Naive thymus-derived CD8-positive, alpha-beta T cell (primary cell): ENCODE data around the gene EPDR1. TPM values are rescaled to one million over a fixed set of nuclear protein-coding genes. Genes with fewer than 3 reads are reported as not detected.
"Not testable (repeated sequence)": the region's sequence is repeated elsewhere in the genome, so short reads cannot be mapped to it uniquely, and the experiment has no call there.

Source experiments
- ATAC-seq, 2 donors: fragments of 150-1000 bp; cut with Tn5 transposase in 1 of 2; sonication (Bioruptor Pico), chemical (Tn5 transposase) in 1 of 2; 1 replicate in 1 of 2; 2 replicates in 1 of 2; pipeline ENCODE4 v1.10.0; 2021; ENCODE audit warnings: mild to moderate bottlenecking in 2 of 2, moderate library complexity in 2 of 2
- POLR2A ChIA-PET: fragments of 350-600 bp; sonication (Branson Sonifier 250); formaldehyde crosslinking; loops from one replicate; lab custom pipeline; 2021; ENCODE audit warnings: antibody characterized with exemption; lab: Charles Lee
- DNase-seq, 10 donors: peaks; one replicate each; pipeline versions ENCODE4 v3.0.0 to v3.0.0-alpha.2; 2020 to 2022
- H3K27ac Mint-ChIP-seq, 10 donors: one replicate each; pipeline ENCODE4 v1.8.0; 2020 to 2022; ENCODE audit warnings: mild to moderate bottlenecking in 10 of 10, mixed read lengths in 10 of 10, moderate library complexity in 4 of 10, inconsistent platforms in 1 of 10
- H3K27me3 Mint-ChIP-seq, 5 donors: one replicate each; pipeline ENCODE4 v1.8.0; 2021 to 2022; ENCODE audit warnings: mixed read lengths in 5 of 5
- H3K36me3 Mint-ChIP-seq, 3 donors: one replicate each; pipeline ENCODE4 v1.8.0; 2020 to 2022; ENCODE audit warnings: mixed read lengths in 3 of 3, mild to moderate bottlenecking in 2 of 3, inconsistent platforms in 1 of 3
- H3K4me1 Mint-ChIP-seq, 4 donors: one replicate each; pipeline ENCODE4 v1.8.0; 2021 to 2022; ENCODE audit warnings: mixed read lengths in 4 of 4
- H3K4me3 Mint-ChIP-seq, 10 donors: one replicate each; pipeline ENCODE4 v1.8.0; 2020 to 2022; ENCODE audit warnings: mild to moderate bottlenecking in 10 of 10, mixed read lengths in 10 of 10, moderate library complexity in 6 of 10, inconsistent platforms in 1 of 10
- H3K9me3 Mint-ChIP-seq, 9 donors: one replicate each; pipeline ENCODE4 v1.8.0; 2020 to 2022; ENCODE audit warnings: mixed read lengths in 9 of 9, mild to moderate bottlenecking in 3 of 9, inconsistent platforms in 1 of 9, moderate library complexity in 1 of 9
- polyA plus RNA-seq, 3 donors: library from polyadenylated mRNA; unstranded; fragments of 300-500 nt; fragmentation: Illumina TruSeq; gene quantifications; one replicate each; pipeline ENCODE4 v1.2.3, GENCODE V29; 2021
- total RNA-seq, 8 experiments: library from RNA in 2 of 8; stranded (reverse) in 2 of 8; gene quantifications; one replicate each; pipeline ENCODE4 v1.2.3 and lab custom pipeline; 2021 to 2026

The EPDR1 gene
- total and polyA plus RNA-seq, 5 experiments from 2014 or later = 0.71 to 3.9 (median 1.6) TPM

DNA sequence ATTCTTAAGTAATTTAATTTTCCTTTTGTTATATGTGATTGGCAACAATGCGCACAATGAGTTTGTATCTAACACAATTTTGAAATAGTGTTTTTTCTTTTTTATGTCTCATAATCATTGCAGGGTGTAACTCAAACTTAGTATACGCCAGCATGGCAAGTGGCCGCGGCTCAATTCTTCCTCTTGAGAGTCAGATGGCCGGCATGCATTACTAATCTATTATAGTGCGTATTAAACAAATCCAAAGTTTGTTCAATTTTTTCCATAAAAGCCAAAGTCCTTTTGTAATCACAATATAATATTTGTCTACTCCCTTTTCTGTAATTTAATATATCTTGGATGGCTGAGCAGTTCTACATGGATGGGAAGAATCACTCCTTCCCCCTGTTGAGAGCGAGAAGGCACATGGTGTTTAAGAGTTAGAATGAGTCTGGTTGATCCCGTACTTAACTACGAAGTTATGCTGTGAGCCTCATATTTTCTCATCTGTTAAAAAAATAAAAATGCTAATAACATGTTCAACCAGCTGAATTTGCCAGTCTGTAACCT is 12.7 kb downstream of the EPDR1 start:
- ATAC-seq = no peak
- POLR2A ChIA-PET = interaction anchor here (0.7 kb wide), 2 partner anchors 56 to 952 kb away, joined by 4 read pairs; no protein-coding TSS in a partner anchor
- Mint-ChIP-seq H3K4me1 (no peaks in the 10 kb centered on the region), H3K27me3 (no peaks in the 10 kb centered on the region), H3K4me3 (no peak overlapping the region), H3K36me3 (peaks cover 0 to 5% (median 0%) of the 10 kb centered on the region in 3 donors), H3K27ac (no peak overlapping the region), H3K9me3 (peaks cover 0 to 16% (median 13%) of the 10 kb centered on the region in 9 donors)
- DNase-seq = no peak

DNA sequence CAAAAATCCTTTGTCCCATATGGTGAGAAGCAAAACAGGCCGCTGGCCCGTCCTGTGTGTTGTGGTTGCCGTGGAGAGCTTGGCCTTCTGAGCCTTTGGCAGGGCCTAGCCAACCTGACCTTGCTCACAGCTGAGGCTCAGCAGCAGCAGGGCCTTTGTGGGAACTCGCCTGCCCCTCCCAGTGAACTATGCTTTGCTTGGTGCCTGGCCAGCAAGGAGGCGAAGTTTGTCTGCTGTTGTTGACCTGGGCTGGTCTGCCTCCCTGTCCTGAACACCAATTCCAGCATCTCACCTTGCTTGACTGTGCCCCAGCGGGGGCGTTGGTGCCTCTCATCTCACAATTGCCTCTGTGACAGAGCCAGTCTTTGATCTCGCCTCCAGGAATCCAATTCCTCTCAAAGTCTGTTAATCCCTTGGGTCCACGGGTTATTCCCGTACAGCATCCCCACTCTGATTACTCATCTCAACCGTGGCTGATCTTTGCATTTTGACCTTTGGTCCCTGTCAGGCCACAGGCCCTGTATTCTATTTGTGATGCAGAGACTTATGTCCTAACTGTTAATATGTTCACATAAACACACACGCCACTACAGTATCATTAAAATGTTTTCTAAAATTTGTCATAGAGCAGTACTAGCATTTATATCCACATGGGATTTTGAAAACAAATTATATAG is 22.6 kb downstream of the EPDR1 start:
- no peak overlapping the region for H3K4me3 Mint-ChIP-seq
- no peak for DNase-seq

DNA sequence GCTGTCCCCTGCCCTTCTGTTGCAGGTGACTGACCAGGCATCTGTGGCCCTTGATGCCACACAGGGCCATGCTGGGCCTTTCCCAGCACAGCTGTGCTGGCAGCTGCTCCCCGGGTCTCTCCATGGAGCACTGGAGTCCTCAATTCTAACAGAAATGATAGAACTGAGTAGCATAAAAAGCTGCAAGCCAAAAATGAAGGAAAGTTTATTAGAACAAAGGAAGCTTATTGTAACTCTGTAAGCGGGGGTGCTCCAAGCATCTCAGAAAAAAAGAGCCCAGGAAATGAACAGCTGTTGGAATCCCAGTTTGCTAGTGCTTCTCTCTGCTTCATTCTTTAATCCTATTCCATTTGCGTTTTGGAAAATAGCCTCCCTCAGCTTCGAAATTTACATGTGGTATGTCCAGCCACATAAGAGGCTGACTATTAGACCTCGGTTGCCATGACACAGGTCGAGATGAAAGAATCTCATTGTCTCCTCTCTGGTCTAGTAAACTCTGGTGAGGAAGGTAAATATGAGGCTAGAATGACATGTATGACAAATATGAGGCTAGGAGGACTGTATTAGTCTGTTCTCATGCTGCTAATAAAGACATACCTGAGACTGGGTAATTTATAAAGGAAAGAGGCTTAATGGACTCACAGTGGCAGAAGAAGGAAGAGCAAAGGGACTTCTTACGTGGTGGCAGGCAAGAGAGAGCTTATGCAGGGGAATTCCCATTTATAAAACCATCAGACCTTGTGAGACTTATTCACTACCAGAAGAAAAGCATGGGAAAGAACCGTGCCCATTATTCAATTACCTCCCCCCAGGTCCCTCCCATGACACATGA is 23.7 kb downstream of the EPDR1 start:
- peaks cover 0 to 2% (median 0%) of the 10 kb centered on the region in 9 donors for H3K9me3 Mint-ChIP-seq
- POLR2A ChIA-PET = no interaction called here

More for the DNA sequence above, 22.6 kb downstream of the EPDR1 start:
- Mint-ChIP-seq H3K4me1 (no peaks in the 10 kb centered on the region), H3K27me3 (no peaks in the 10 kb centered on the region), H3K36me3 (no peaks in the 10 kb centered on the region), H3K9me3 (peaks cover 0 to 6% (median 0%) of the 10 kb centered on the region in 9 donors), H3K27ac (no peak overlapping the region)
- POLR2A ChIA-PET = no interaction called here
- no peak for ATAC-seq

DNA sequence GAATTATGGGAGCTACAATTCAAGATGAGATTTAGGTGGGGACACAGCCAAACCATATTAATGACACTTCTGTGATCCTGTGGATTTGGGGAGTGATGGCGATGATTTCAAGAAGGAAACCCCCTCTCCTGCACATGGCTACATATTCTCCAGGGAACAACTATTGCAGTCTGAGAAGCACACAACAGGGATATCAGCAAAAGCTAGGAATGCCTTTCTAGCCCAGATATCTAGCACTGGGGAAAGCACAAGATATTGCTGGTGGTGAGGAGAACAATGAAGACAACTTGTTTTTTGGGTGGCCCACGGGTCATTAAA is 24.3 kb downstream of the EPDR1 start:
- H3K36me3 Mint-ChIP-seq = no peaks in the 10 kb centered on the region
- no peak overlapping the region for H3K4me3 Mint-ChIP-seq
- no peaks in the 10 kb centered on the region for H3K4me1 Mint-ChIP-seq
- H3K9me3 Mint-ChIP-seq = no peaks in the 10 kb centered on the region
- no peaks in the 10 kb centered on the region for H3K27me3 Mint-ChIP-seq
- POLR2A ChIA-PET = no interaction called here
- ATAC-seq = no peak
- no peak for DNase-seq
- no peak overlapping the region for H3K27ac Mint-ChIP-seq

More for the DNA sequence above, 23.7 kb downstream of the EPDR1 start:
- Mint-ChIP-seq H3K4me3 (no peak overlapping the region), H3K4me1 (no peaks in the 10 kb centered on the region), H3K36me3 (no peaks in the 10 kb centered on the region), H3K27ac (no peak overlapping the region), H3K27me3 (no peaks in the 10 kb centered on the region)
- DNase-seq (no peak), ATAC-seq (no peak)

DNA sequence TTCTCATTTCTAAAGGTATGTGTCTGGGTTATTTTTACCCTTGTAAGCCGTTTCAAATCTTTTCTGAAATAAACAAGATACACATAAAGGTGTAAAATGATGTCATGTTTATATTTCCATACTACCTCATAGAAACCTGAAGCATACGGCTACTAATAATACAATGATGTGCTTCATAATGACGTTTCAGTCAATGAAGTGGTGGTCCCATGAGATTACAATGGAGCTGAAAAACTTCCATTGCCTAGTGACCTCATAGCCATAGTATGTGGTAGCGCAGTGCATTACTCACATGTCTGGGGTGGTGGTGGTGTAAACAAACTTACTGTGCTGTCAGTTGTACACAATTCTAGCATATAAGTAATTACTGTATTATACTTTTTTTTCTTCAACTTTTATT is 24.9 kb downstream of the EPDR1 start:
- H3K4me3 Mint-ChIP-seq = no peak overlapping the region
- no peak overlapping the region for H3K27ac Mint-ChIP-seq
- H3K9me3 Mint-ChIP-seq = no peaks in the 10 kb centered on the region
- POLR2A ChIA-PET = no interaction called here
- no peaks in the 10 kb centered on the region for H3K27me3 Mint-ChIP-seq
- no peaks in the 10 kb centered on the region for H3K4me1 Mint-ChIP-seq
- DNase-seq = no peak
- no peaks in the 10 kb centered on the region for H3K36me3 Mint-ChIP-seq
- ATAC-seq = no peak

DNA sequence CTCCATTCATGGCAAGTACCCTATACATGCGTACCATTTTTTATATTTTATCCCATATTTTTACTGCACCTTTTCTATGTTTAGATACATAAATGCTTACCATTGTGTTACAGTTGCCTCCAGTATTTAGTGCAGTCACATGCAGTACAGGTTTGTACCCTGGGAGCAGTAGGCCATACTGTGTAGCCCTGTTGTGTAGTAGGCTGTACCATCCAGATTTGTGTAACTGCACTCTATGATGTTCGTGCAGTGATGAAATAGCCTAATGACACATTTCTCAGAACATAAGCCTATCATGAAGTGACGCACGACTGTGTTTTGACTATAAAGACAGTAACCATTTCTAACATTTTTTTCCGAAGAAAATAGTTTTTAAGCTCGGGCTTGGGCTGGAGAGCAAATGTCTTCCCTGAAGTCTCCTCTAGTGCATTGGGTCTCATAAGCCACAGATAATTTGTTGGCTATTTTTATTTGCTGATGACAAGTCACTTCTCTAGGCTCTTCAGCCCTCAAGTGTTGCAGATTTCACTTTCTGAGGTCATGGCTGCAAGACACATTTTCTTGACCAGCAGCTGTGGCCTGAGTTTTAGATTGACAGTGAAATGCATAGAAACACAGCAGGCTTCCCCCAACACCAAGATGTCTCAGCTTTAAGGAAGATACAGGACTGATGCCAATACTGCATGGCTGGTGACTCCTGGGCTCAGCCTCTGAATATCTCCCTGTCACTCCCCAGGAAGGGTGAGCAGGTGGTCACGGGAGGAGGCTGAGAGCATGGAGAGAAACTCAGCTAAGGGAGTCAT is 26.9 kb downstream of the EPDR1 start:
- POLR2A ChIA-PET = no interaction called here
- Mint-ChIP-seq H3K9me3 (no peaks in the 10 kb centered on the region), H3K27me3 (no peaks in the 10 kb centered on the region), H3K27ac (no peak overlapping the region), H3K4me1 (peaks cover 0 to 2% (median under 1%) of the 10 kb centered on the region in 4 donors), H3K4me3 (no peak overlapping the region), H3K36me3 (no peaks in the 10 kb centered on the region)
- ATAC-seq (no peak), DNase-seq (no peak)

DNA sequence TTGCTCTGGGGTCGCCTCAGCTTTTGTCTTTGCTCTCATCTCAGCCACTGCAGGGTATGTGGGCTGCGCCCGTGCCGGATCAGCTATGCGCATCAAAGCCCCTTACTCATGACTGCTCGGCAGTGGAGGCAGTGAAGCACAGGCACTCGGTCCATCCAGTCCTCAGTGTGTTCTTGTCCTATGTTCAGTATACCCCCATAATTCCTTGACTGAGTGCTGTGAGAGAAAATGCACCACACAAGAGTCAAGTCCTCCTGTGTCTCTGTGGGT is 27.4 kb downstream of the EPDR1 start:
- no peak overlapping the region for H3K4me3 Mint-ChIP-seq
- no peaks in the 10 kb centered on the region for H3K36me3 Mint-ChIP-seq
- no peaks in the 10 kb centered on the region for H3K9me3 Mint-ChIP-seq
- POLR2A ChIA-PET = no interaction called here
- H3K4me1 Mint-ChIP-seq = peaks cover 0 to 2% (median under 1%) of the 10 kb centered on the region in 4 donors
- no peak for ATAC-seq
- no peaks in the 10 kb centered on the region for H3K27me3 Mint-ChIP-seq
- no peak for DNase-seq
- peak overlapping the region in 1 of 10 donors; percentile 35 for H3K27ac Mint-ChIP-seq

DNA sequence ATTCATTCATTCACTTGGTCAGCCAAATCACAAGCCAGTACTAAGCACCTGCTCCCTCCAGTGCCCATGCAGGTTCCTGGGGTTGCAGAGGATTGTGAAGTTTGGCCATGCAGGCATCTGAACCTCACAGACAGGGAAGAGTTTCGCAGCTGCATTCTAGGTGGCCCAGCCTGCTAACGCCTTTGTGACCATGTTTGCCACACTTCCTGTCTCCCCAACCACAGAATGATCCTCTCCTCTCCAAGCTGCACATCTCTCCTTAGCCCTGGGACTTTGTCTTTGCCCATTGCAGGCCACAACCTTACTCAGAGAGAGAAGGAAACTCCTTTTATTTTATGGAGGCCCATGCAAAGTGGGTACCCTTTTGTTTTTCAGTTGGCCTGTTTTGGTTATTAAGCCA is 31.8 kb downstream of the EPDR1 start:
- peaks cover 0 to 6% (median under 1%) of the 10 kb centered on the region in 5 donors for H3K27me3 Mint-ChIP-seq
- ATAC-seq (no peak), DNase-seq (no peak)
- H3K4me3 Mint-ChIP-seq = no peak overlapping the region
- POLR2A ChIA-PET = no interaction called here
- H3K9me3 Mint-ChIP-seq = peaks cover 0 to 2% (median 0%) of the 10 kb centered on the region in 9 donors
- no peak overlapping the region for H3K27ac Mint-ChIP-seq
- H3K4me1 Mint-ChIP-seq = peaks cover 0 to 2% (median under 1%) of the 10 kb centered on the region in 4 donors
- no peaks in the 10 kb centered on the region for H3K36me3 Mint-ChIP-seq

DNA sequence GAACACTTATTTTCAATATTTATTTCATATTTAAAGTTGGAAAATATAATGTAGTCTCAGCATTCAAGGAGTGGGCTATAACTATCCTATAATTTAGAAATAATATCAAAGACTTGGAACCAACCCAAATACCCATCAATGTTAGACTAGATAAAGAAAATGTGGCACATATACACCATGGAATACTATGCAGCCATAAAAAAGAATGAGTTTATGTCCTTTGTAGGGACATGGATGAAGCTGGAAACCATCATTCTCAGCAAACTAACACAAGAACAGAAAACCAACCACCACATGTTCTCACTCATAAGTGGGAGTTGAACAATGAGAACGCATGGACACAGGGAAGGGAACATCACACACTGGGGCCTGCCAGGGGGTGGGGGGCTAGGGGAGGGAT is 33.8 kb downstream of the EPDR1 start:
- POLR2A ChIA-PET, H3K9me3 Mint-ChIP-seq, H3K27ac Mint-ChIP-seq, DNase-seq, ATAC-seq, H3K4me3 Mint-ChIP-seq, H3K27me3 Mint-ChIP-seq, H3K4me1 Mint-ChIP-seq, H3K36me3 Mint-ChIP-seq: not testable (repeated sequence)

DNA sequence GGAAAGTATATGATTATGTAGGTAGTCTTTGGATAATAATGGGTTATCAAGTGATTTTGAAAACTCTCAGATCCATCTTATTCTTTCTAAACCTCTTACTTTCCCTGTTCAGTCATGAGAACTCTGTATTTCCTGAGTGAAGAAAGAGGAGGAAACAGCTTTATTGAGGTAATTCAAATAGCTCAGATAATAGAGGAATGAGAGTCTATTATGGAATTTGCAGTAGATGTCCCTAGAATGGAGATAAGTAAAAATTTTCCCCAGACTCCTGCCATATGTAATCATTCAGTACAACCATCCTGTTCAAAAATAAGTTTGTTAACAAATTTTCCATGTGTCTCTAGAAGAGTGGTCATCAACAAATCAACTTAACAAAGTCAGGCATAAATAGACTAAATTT is 36.4 kb downstream of the EPDR1 start:
- Mint-ChIP-seq H3K27me3 (peaks cover 0 to 17% (median 3%) of the 10 kb centered on the region in 5 donors), H3K27ac (no peak overlapping the region), H3K4me1 (peaks cover 0 to 2% (median under 1%) of the 10 kb centered on the region in 4 donors), H3K9me3 (peaks cover 0 to 2% (median 0%) of the 10 kb centered on the region in 9 donors), H3K4me3 (no peak overlapping the region), H3K36me3 (no peaks in the 10 kb centered on the region)
- DNase-seq = no peak
- POLR2A ChIA-PET = no interaction called here
- no peak for ATAC-seq

DNA sequence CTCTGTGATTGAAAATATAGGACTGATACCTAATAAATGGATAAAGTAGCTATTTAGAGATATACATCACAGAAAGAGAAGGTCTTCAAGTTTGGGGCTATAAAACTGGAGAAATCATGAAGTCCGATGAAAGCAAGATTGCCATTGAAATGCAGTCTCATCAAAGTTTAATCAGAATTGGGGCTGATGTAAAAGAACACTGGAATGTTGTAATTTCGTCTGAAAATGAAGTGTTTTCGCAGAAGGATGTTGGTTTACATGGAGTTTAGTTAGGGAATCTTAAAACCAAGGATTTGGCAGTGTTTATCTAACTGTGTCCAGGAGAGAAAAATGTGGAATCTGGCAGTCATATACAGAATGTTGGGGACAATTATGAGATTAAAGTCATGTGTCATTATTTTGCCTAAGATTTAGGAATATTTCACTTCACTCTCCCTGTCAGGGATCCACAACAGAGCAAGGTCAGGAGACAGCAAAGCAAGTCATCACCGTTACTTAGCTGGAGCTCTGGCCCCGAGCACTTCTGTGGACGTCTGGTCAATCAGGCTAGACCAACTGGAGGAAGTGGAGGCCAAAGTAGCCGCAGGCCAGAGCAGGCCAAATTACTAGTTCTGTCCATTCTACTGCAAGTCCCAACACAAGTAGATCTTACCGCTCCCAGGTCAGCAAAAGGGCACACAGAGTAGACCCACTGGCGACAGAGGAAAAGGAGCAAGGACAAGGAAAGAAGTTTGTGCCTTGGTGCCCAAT is 37.0 kb downstream of the EPDR1 start:
- H3K4me3 Mint-ChIP-seq = no peak overlapping the region
- no peak overlapping the region for H3K27ac Mint-ChIP-seq
- no peaks in the 10 kb centered on the region for H3K4me1 Mint-ChIP-seq
- POLR2A ChIA-PET = no interaction called here
- DNase-seq = no peak
- ATAC-seq = no peak
- H3K9me3 Mint-ChIP-seq = peaks cover 0 to 2% (median 0%) of the 10 kb centered on the region in 9 donors
- H3K36me3 Mint-ChIP-seq = no peaks in the 10 kb centered on the region
- peaks cover 0 to 17% (median 3%) of the 10 kb centered on the region in 5 donors for H3K27me3 Mint-ChIP-seq

DNA sequence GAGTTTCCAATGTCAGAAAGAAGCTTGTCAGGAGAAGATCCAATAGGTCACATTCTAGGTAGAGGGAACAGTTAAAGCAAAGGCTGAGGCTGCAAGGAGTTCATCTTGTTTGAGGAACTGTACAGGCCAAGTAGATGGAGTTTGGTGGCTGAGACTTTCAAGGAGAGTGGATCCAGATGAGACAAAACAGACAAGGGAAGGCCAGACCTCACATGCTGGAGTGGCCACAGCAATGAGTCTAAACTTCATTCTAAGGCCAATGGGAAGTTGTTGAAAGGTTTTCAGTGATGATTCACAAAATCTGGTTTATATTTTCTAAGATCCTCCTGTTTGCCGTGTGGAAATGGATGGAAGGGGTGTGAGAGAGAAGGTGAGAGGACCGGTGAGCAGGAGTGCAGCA is 40.0 kb downstream of the EPDR1 start:
- H3K27ac Mint-ChIP-seq = no peak overlapping the region
- no peak overlapping the region for H3K4me3 Mint-ChIP-seq
- ATAC-seq (no peak), DNase-seq (no peak)
- peaks cover 0 to 20% (median 3%) of the 10 kb centered on the region in 5 donors for H3K27me3 Mint-ChIP-seq
- H3K36me3 Mint-ChIP-seq = no peaks in the 10 kb centered on the region
- H3K4me1 Mint-ChIP-seq = no peaks in the 10 kb centered on the region
- POLR2A ChIA-PET = no interaction called here
- no peaks in the 10 kb centered on the region for H3K9me3 Mint-ChIP-seq
